GM23338 (cell line): ENCODE data around the gene HTT.

ENCODE experiments used
- EZH2 ChIP-seq: fragments of 200-600 bp; sonication (generic); IDR thresholded peaks from one replicate; pipeline ENCODE4 v1.8.0; 2017; ENCODE audit warnings: antibody characterized with exemption, mild to moderate bottlenecking, low read depth; ENCODE audit not compliant: unreplicated experiment
- POLR2AphosphoS5 ChIP-seq: IDR thresholded peaks from 2 replicates; pipeline ENCODE4 v1.6.1; 2016; ENCODE audit warnings: antibody characterized with exemption, low read depth
- TF ChIP-seq, protein P1 (sequence below), 2 experiments: fragments of 200-600 bp in 1 of 2; sonication (generic) in 1 of 2; conservative IDR thresholded peaks; 2 replicates each; pipeline versions ENCODE4 v1.5.1 to v1.6.1; 2016 to 2017; ENCODE audit warnings: antibody characterized with exemption in 2 of 2, low read depth in 2 of 2, mild to moderate bottlenecking in 2 of 2, moderate library complexity in 1 of 2

DNA sequence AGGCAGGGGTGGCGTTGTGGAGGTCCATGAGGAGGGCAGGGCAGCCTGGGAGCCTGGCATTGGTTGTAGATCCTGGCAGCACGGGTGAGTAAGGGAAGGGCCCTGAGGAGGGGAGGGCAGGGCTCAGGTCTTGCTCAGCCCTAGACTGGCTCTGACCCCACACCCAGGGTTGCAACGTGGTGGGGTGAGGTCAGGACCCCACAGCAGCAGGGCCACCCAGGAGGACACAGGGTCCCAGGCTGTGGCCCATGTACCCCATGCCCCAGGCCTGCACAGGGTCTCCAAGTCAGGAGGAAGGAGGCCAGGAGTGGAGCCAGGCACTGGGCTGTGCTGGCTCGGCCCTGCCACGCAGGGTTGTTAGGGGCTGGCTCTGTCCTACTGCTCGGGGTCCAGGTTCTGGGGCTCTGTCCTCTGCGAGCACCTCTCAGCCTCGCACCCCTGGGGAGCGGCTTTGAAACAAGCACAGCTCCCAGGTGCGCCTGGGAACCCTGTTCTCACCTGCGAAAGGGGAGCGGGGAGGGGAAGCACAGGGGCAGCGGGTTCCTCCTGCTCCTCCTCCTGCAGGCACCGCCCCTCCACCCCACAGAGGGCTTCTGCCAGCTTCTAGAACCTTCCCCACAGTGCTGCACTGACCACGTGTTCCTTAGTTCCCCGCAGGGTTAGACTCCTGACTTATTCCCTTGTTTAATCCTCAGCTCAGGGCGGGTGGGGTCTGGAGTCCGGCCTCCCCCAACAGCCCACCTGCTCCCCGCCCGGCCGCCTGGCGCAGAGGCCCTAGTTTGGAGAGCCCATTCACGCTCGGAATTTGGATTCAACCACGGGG is 194.8 kb downstream of the HTT start:
- TF ChIP-seq EZH2: no peak
- no peak for TF ChIP-seq POLR2AphosphoS5
- TF ChIP-seq, protein P1, sequence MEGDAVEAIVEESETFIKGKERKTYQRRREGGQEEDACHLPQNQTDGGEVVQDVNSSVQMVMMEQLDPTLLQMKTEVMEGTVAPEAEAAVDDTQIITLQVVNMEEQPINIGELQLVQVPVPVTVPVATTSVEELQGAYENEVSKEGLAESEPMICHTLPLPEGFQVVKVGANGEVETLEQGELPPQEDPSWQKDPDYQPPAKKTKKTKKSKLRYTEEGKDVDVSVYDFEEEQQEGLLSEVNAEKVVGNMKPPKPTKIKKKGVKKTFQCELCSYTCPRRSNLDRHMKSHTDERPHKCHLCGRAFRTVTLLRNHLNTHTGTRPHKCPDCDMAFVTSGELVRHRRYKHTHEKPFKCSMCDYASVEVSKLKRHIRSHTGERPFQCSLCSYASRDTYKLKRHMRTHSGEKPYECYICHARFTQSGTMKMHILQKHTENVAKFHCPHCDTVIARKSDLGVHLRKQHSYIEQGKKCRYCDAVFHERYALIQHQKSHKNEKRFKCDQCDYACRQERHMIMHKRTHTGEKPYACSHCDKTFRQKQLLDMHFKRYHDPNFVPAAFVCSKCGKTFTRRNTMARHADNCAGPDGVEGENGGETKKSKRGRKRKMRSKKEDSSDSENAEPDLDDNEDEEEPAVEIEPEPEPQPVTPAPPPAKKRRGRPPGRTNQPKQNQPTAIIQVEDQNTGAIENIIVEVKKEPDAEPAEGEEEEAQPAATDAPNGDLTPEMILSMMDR (conservative IDR thresholded peaks at IDR 0.05; ENCODE audit: low read depth in 2 of 2): no peak
